ENCODE data around the gene XRCC3.

The XRCC3 gene

GRCh38 chr14:103740991-103741689 lies 25.9 kb upstream of the XRCC3 start:
- no peaks in the 10 kb centered on the region for H3K4me1 ChIP-seq (ENCODE audit: control insufficient read depth, insufficient read depth, low read length)
- ChIA-PET POLR2A (no interaction called here), CTCF (no interaction called here)
- H3K27ac ChIP-seq (ENCODE audit: extremely low read depth, low read depth, low read length) = no peak overlapping the region
- H3K4me3 ChIP-seq (ENCODE audit: low read depth, low read length) = no peak overlapping the region
- TF ChIP-seq ZNF621 (tag by site-specific recombination; IDR thresholded peaks at IDR 0.05) (no peak), ZNF518A (tag by site-specific recombination; conservative IDR thresholded peaks at IDR 0.05; ENCODE audit: low read depth) (no peak), ZBTB20 (tag by site-specific recombination; IDR thresholded peaks at IDR 0.05) (no peak), ZNF341 (tag by site-specific recombination; IDR thresholded peaks at IDR 0.05; ENCODE audit: low read depth) (no peak), ZBTB17 (tag by site-specific recombination; IDR thresholded peaks at IDR 0.05) (no peak), ZNF555 (tag by site-specific recombination; conservative IDR thresholded peaks at IDR 0.05) (no peak), ZNF560 (tag by site-specific recombination; IDR thresholded peaks at IDR 0.05; ENCODE audit: borderline replicate concordance) (no peak), ZNF580 (tag by site-specific recombination; IDR thresholded peaks at IDR 0.05) (no peak)
- H3K9me3 ChIP-seq (ENCODE audit: control insufficient read depth, insufficient read depth, low read depth, low read length) = no peaks in the 10 kb centered on the region
- peaks cover 0 to 85% of the 10 kb centered on the region in 2 experiments; a peak in 2 of 3 replicates for H3K36me3 ChIP-seq (ENCODE audit: control insufficient read depth in 2 of 2, insufficient read depth in 1 of 2, low read length in 2 of 2)

GRCh38 chr14:103739793-103740501 lies 24.7 kb upstream of the XRCC3 start:
- H3K4me3 ChIP-seq (ENCODE audit: low read depth, low read length) = no peak overlapping the region
- H3K27ac ChIP-seq (ENCODE audit: extremely low read depth, low read depth, low read length) = no peak overlapping the region
- no peaks in the 10 kb centered on the region for H3K9me3 ChIP-seq (ENCODE audit: control insufficient read depth, insufficient read depth, low read depth, low read length)
- peaks cover 0 to 89% of the 10 kb centered on the region in 2 experiments; a peak in 2 of 3 replicates for H3K36me3 ChIP-seq (ENCODE audit: control insufficient read depth in 2 of 2, insufficient read depth in 1 of 2, low read length in 2 of 2)
- POLR2A ChIA-PET = no interaction called here
- TF ChIP-seq ZNF670 (tag by site-specific recombination; IDR thresholded peaks at IDR 0.05; ENCODE audit: low read depth) = no peak
- TF ChIP-seq ZSCAN5A (tag by site-specific recombination; IDR thresholded peaks at IDR 0.05) = no peak
- TF ChIP-seq WT1 (tag by site-specific recombination; IDR thresholded peaks at IDR 0.05) = no peak
- TF ChIP-seq ZNF792 (tag by site-specific recombination; IDR thresholded peaks at IDR 0.05) = no peak
- TF ChIP-seq ZNF776 (tag by site-specific recombination; IDR thresholded peaks at IDR 0.05; ENCODE audit: borderline replicate concordance) = no peak
- no peak for TF ChIP-seq ZNF140 (tag by site-specific recombination; IDR thresholded peaks at IDR 0.05)
- TF ChIP-seq KLF10 (tag by site-specific recombination; IDR thresholded peaks at IDR 0.05) = no peak
- TF ChIP-seq ZNF311 (tag by site-specific recombination; IDR thresholded peaks at IDR 0.05; ENCODE audit: borderline replicate concordance) = no peak
- TF ChIP-seq ZNF785 (tag by site-specific recombination; IDR thresholded peaks at IDR 0.05) = no peak
- no peak for TF ChIP-seq ZNF837 (tag by site-specific recombination; IDR thresholded peaks at IDR 0.05)
- TF ChIP-seq ZNF202 (tag by site-specific recombination; IDR thresholded peaks at IDR 0.05; ENCODE audit: borderline replicate concordance) = no peak
- no peak for TF ChIP-seq SCRT2 (tag by site-specific recombination; IDR thresholded peaks at IDR 0.05)
- no peak for TF ChIP-seq ZIC2 (tag by site-specific recombination; IDR thresholded peaks at IDR 0.05)
- no peak for TF ChIP-seq OVOL3 (tag by site-specific recombination; IDR thresholded peaks at IDR 0.05)
- no peaks in the 10 kb centered on the region for H3K4me1 ChIP-seq (ENCODE audit: control insufficient read depth, insufficient read depth, low read length)
- CTCF ChIA-PET = no interaction called here

Measured in HEK293 (cell line).